ENCODE data around the gene FNDC5. TPM values are rescaled to one million over a fixed set of nuclear protein-coding genes. Genes with fewer than 3 reads are reported as not detected.
A peak's percentile ranks its signal among the peaks of the same experiment; 100 is the strongest.

FNDC5 gene
- total and polyA plus RNA-seq, 2 of the 13 experiments (the other 11 are each of a cell fraction or from before 2014, with no cell fraction given): 1.4 to 3.1 TPM

- TF ChIP-seq RELA (CRISPR knock-in tag; IDR thresholded peaks at IDR 0.05): no peak
- no peak; the same call in 1 of the 2 replicates for TF ChIP-seq ZMYM4 (CRISPR knock-in tag; IDR thresholded peaks at IDR 0.05)
- TF ChIP-seq CREBL2 (CRISPR knock-in tag; IDR thresholded peaks at IDR 0.05; ENCODE audit: borderline replicate concordance): no peak
- TF ChIP-seq GABPA (IDR thresholded peaks at IDR 0.05; ENCODE audit: low read depth, low read length): no peak
- no peak for TF ChIP-seq GABPA (CRISPR knock-in tag; IDR thresholded peaks at IDR 0.05; ENCODE audit: low read depth)
- TF ChIP-seq THAP7 (CRISPR knock-in tag; IDR thresholded peaks at IDR 0.05): no peak
- no peak for TF ChIP-seq FUBP1 (CRISPR knock-in tag; IDR thresholded peaks at IDR 0.05; ENCODE audit: borderline replicate concordance)
- TF ChIP-seq SP5 (CRISPR knock-in tag; IDR thresholded peaks at IDR 0.05; ENCODE audit: borderline replicate concordance, low read depth): peak; percentile 23; the same call in 1 of the 2 replicates
- 0 out of 2 replicates have a peak, but pooled peaks have one; percentile 45 for TF ChIP-seq ZNF557 (CRISPR knock-in tag; IDR thresholded peaks at IDR 0.05)
- peak; percentile 77; the same call in 1 of the 2 replicates for TF ChIP-seq ZNF253 (CRISPR knock-in tag; IDR thresholded peaks at IDR 0.05; ENCODE audit: borderline replicate concordance)
- peak; percentile 55 for TF ChIP-seq ZNF687 (CRISPR knock-in tag; IDR thresholded peaks at IDR 0.05)
- TF ChIP-seq ADNP (CRISPR knock-in tag; IDR thresholded peaks at IDR 0.05): no peak
- no peak for TF ChIP-seq ZNF260 (CRISPR knock-in tag; IDR thresholded peaks at IDR 0.05; ENCODE audit: borderline replicate concordance, low read depth)
- TF ChIP-seq ZBTB39 (CRISPR knock-in tag; IDR thresholded peaks at IDR 0.05): no peak
- TF ChIP-seq ZNF746 (CRISPR knock-in tag; IDR thresholded peaks at IDR 0.05): peak; percentile 66; the same call in 1 of the 2 replicates
- no peak for TF ChIP-seq SRF (IDR thresholded peaks at IDR 0.05; ENCODE audit: low read depth, low read length)
- TF ChIP-seq YY1 (IDR thresholded peaks at IDR 0.05; ENCODE audit: insufficient read depth, insufficient replicate concordance, low read depth, low read length): peak; percentile 34
- no peak for TF ChIP-seq HDAC2 (CRISPR knock-in tag; IDR thresholded peaks at IDR 0.05)
- TF ChIP-seq MAZ (IDR thresholded peaks at IDR 0.05; ENCODE audit: borderline replicate concordance, low read depth, low read length): no peak
- TF ChIP-seq MAZ (CRISPR knock-in tag; IDR thresholded peaks at IDR 0.05; ENCODE audit: low read depth): no peak
Observed at GRCh38 chr1:32817815-32818786, 52.6 kb downstream of the FNDC5 start (continued).
